Measurements from ENCODE around the gene PARD3.

DNA sequence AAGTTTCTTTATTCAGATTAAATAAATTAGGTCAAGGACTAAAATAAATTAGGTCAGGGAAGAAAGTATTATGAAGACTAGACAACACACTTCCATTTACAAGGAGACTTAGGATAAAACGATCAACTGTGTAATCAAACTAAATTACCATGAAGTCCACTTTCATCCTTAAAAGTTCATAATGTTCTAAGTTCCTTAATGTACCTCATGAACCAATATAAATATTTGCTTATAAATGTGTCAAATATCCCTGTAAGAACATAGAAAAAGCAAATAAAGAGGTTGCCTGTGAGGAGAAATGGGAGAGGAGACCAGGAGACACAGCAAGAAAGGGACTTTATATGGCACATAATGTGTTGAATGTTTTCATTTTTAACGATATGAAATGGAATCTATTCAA is 345.6 kb downstream of the PARD3 start:
- TF ChIP-seq, protein P1, sequence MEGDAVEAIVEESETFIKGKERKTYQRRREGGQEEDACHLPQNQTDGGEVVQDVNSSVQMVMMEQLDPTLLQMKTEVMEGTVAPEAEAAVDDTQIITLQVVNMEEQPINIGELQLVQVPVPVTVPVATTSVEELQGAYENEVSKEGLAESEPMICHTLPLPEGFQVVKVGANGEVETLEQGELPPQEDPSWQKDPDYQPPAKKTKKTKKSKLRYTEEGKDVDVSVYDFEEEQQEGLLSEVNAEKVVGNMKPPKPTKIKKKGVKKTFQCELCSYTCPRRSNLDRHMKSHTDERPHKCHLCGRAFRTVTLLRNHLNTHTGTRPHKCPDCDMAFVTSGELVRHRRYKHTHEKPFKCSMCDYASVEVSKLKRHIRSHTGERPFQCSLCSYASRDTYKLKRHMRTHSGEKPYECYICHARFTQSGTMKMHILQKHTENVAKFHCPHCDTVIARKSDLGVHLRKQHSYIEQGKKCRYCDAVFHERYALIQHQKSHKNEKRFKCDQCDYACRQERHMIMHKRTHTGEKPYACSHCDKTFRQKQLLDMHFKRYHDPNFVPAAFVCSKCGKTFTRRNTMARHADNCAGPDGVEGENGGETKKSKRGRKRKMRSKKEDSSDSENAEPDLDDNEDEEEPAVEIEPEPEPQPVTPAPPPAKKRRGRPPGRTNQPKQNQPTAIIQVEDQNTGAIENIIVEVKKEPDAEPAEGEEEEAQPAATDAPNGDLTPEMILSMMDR (IDR thresholded peaks at IDR 0.05) = no peak
- TF ChIP-seq POLR2A (IDR thresholded peaks at IDR 0.05) = no peak
